Subcutaneous adipose tissue (tissue), 4 donors: ENCODE measurements around the gene DNAH7. TPM values are rescaled to one million over a fixed set of nuclear protein-coding genes. Genes with fewer than 3 reads are reported as not detected.

ENCODE experiments used
- CTCF ChIP-seq: fragments of 450-650 bp; IDR thresholded peaks from one replicate; pipeline ENCODE4 v1.5.1; 2016; ENCODE audit warnings: low read depth, mild to moderate bottlenecking, control low read depth, antibody characterized with exemption, moderate library complexity
- total RNA-seq, 4 donors: library from RNA; depleted of rRNA; stranded (reverse); fragments of >200 nt; gene quantifications; one replicate each; pipeline ENCODE4 v1.1.0, GENCODE V29; 2016

DNAH7 gene
- total RNA-seq, 4 donors from 2014 or later: 0.82 to 2.3 (median 1.8) TPM

- TF ChIP-seq CTCF: no peak
These were observed 337.7 kb downstream of the DNAH7 start for GRCh38 chr2:195730912-195731311.

- TF ChIP-seq CTCF: no peak
These were observed 341.5 kb downstream of the DNAH7 start for GRCh38 chr2:195727106-195727505.

- no peak for TF ChIP-seq CTCF
These were observed 346.6 kb downstream of the DNAH7 start for GRCh38 chr2:195722075-195722474.

GRCh38 chr2:195721042-195721441, 347.6 kb downstream of the DNAH7 start:
- no peak for TF ChIP-seq CTCF

GRCh38 chr2:195716466-195716865, 352.2 kb downstream of the DNAH7 start:
- no peak for TF ChIP-seq CTCF

GRCh38 chr2:195711478-195711877, 357.2 kb downstream of the DNAH7 start:
- no peak for TF ChIP-seq CTCF

- no peak for TF ChIP-seq CTCF
These were observed 358.5 kb downstream of the DNAH7 start for GRCh38 chr2:195709901-195710806.
